ENCODE measurements around the gene EEA1. TPM values are rescaled to one million over a fixed set of nuclear protein-coding genes. Genes with fewer than 3 reads are reported as not detected.

EEA1 gene
- total RNA-seq, 1 experiment from 2014 or later = 35.7 TPM

DNA sequence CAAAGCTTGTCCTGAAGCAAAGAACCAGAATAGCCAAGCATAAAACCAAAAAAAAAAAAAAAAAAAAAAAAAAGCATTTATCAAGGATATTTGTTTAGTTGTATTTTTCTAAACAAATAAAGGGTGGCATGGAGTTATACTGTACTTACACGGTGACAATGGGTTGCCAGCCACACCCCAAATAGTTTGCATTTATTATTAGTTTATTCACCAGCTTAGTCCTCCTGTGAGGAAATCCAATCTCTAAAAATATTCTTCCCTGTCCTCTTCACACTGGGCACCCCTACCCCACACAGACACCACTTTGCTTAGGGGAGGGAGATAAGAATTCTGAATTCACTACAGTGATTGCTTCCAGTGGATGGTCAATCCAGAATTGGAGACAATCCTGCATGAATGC lies 207.4 kb downstream of the EEA1 start:
- Histone ChIP-seq H3K4me1 (ENCODE audit: insufficient read depth, low read length, poor library complexity, severe bottlenecking) (peaks cover 4% of the 10 kb centered on the region), H3K9me3 (ENCODE audit: low read depth, low read length, poor library complexity, severe bottlenecking) (peaks cover 4% of the 10 kb centered on the region), H3K36me3 (ENCODE audit: insufficient read depth, low read length, poor library complexity, severe bottlenecking) (no peaks in the 10 kb centered on the region), H3K27me3 (replicated peaks; ENCODE audit: insufficient read depth, low read depth, low read length, poor library complexity) (no peaks in the 10 kb centered on the region), H3K27ac (ENCODE audit: low read depth, low read length, poor library complexity, severe bottlenecking) (no peak overlapping the region), H3K4me3 (ENCODE audit: low read depth, low read length, poor library complexity, severe bottlenecking) (no peak overlapping the region)
- TF ChIP-seq, protein P1, sequence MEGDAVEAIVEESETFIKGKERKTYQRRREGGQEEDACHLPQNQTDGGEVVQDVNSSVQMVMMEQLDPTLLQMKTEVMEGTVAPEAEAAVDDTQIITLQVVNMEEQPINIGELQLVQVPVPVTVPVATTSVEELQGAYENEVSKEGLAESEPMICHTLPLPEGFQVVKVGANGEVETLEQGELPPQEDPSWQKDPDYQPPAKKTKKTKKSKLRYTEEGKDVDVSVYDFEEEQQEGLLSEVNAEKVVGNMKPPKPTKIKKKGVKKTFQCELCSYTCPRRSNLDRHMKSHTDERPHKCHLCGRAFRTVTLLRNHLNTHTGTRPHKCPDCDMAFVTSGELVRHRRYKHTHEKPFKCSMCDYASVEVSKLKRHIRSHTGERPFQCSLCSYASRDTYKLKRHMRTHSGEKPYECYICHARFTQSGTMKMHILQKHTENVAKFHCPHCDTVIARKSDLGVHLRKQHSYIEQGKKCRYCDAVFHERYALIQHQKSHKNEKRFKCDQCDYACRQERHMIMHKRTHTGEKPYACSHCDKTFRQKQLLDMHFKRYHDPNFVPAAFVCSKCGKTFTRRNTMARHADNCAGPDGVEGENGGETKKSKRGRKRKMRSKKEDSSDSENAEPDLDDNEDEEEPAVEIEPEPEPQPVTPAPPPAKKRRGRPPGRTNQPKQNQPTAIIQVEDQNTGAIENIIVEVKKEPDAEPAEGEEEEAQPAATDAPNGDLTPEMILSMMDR (conservative IDR thresholded peaks at IDR 0.05; ENCODE audit: low read depth, low read length) = no peak
- no TSS peak for BruUV-seq (replicated peaks)
- ChIA-PET CTCF (no interaction called here), POLR2A (ENCODE audit: low non-redundant PET) (no interaction called here)
- intact Hi-C loops (cut with micrococcal nuclease; ENCODE audit: unreplicated experiment) = loop anchor here (5.0 kb wide), 1 partner anchor 206 kb away; the partner anchor contains the start of gene EEA1
- no peak for DNase-seq (ENCODE audit: low spot score)

DNA sequence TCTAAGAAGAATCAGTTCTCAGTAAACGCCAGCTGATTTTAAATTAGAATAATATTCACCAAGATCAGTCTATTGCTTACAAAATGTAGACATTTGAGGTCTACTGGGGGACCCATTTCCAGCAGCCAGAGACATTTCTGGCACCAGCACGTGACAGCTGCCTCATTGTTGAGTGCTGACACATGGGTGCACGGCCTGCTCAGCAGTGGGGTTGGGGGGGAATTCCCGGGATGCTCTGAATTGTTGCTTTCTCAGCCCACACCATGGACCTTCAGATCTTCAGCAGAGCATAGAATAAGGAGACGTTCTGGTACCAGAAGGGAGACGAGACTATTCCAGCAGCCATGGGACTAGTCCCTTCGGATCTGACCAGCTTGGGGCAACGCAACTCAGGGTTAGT lies 208.0 kb downstream of the EEA1 start:
- H3K4me1 ChIP-seq (ENCODE audit: insufficient read depth, low read length, poor library complexity, severe bottlenecking) = peaks cover 4% of the 10 kb centered on the region
- intact Hi-C loops (cut with micrococcal nuclease; ENCODE audit: unreplicated experiment) = loop anchor here (5.0 kb wide), 1 partner anchor 206 kb away; the partner anchor contains the start of gene EEA1
- H3K27me3 ChIP-seq (replicated peaks; ENCODE audit: insufficient read depth, low read depth, low read length, poor library complexity) = no peaks in the 10 kb centered on the region
- no peak overlapping the region for H3K27ac ChIP-seq (ENCODE audit: low read depth, low read length, poor library complexity, severe bottlenecking)
- ChIA-PET POLR2A (ENCODE audit: low non-redundant PET) (no interaction called here), CTCF (no interaction called here)
- no peaks in the 10 kb centered on the region for H3K36me3 ChIP-seq (ENCODE audit: insufficient read depth, low read length, poor library complexity, severe bottlenecking)
- H3K4me3 ChIP-seq (ENCODE audit: low read depth, low read length, poor library complexity, severe bottlenecking) = no peak overlapping the region
- DNase-seq (ENCODE audit: low spot score) = no peak
- TF ChIP-seq, protein P1 (conservative IDR thresholded peaks at IDR 0.05; ENCODE audit: low read depth, low read length) = no peak
- TF ChIP-seq EZH2 (IDR thresholded peaks at IDR 0.05; ENCODE audit: borderline replicate concordance, low read depth, low read length, poor library complexity, severe bottlenecking) = no peak
- no TSS peak for BruUV-seq (replicated peaks)
- H3K9me3 ChIP-seq (ENCODE audit: low read depth, low read length, poor library complexity, severe bottlenecking) = peaks cover 4% of the 10 kb centered on the region

Other genes starting within 250 kb of the EEA1 start
- not detected in 2 replicates for gene PLEKHG7, start 226.3 kb downstream of the EEA1 start, total RNA-seq (2021)

Data from A673 (cell line).